OCI-M1 (cell line): ENCODE data around the gene PEX5L.
A peak's percentile ranks its signal among the peaks of the same experiment; 100 is the strongest.

Experiments
- DNase-seq: peaks from one replicate; lab custom pipeline; 2025; lab: John Stamatoyannopoulos, UW

PEX5L gene

GRCh38 chr3:179955809-179956208, 80.9 kb downstream of the PEX5L start:
- DNase-seq: peak; percentile 1

DNA sequence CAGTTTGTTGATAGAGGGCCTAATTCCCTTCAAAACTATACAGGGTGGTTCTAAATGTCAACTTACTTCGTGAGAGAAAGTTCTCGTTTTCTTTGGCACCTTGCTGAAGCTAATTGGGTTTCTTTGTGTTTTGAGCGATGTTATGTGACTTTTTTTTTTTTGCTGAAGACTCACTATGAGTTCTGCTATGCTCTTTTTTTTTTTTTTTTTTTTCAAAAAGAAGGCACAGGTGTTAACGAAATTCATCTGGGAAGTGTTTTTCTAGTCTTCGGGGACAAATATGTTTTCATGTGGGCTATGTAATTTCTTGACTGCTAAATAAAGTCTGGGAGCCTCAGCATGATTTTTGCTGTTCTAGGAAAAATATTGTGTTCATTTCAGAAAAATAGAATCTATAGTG, 81.5 kb downstream of the PEX5L start:
- DNase-seq: no peak

DNA sequence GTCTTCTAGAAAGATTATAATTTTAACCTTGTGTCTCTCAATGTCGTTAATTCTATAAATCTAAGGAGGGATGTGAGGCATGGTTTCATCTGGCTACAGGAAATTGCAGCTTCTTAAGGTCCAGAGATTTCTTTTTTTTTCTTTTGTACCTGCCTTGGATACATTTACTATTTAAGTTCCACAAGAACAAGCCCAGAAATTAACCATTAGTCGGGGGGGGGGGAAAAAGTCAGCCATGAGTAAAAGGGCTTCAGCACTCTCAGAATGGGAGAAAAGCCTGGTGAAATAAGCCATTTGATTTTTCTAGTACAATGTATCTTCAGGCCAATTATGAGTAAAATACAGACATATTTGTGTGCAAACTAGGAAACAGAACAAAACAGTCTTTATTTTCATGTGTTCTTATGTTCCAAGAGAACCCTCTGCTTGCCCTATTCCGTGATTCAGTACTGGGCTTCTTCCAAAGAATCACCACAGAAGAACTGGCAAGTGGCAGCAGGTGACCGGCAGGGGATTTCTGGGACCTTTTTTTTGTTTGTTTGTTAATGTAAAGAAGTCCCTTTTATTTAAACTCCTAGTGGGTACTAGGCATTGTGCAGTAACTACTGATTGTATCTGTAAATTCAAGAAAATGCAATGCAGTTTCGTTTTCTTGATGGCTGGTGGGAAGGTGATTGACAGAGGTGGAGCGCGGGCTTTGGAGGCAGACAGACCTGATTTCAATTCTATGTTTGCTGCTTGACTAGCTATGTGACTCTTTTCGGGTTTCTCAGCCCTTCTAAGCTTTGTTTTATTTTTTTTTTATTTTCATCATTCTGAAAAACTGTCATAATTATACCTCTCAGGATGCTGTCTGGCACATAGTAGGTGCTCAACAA, 82.5 kb downstream of the PEX5L start:
- DNase-seq: peak; percentile 9

DNA sequence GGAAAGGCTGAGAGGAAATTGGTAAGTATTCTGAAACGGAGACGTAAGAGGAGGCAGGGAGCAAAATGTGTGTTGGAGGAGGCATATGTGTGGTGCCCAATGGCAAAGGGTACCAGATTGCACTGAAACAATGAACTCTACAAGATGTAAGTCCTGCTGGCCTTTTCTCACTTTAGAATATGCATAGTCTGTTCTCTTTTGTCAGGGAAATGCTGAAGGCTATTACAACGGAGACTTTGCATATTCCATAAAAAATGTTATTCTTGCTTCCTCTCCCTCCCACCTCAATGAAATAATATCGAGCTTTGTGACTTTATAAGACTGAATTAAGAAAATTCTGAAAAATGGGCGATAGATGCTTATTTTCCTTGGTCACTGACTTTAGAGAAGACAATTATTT, 85.9 kb downstream of the PEX5L start:
- DNase-seq: no peak

GRCh38 chr3:179949869-179950268, 86.9 kb downstream of the PEX5L start:
- no peak for DNase-seq

DNA sequence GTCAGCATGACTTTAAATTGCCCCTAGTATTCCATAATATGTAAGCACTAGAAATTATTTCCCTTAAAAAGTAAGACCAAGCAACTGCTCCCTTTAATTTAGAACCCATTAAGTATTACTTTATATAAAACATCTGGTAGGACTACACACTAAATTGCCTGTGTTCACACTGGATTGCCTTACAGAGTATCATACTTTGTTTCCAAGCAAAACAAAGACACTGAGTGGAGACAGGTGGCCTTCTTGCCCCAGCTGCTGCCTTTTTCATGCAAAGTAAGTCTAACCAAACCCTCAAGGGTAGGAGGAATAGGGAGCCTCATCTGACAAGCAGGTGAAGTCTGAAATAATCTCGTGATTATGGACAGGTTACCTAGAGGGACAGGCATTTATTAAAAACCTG, 87.3 kb downstream of the PEX5L start:
- no peak for DNase-seq

- no peak for DNase-seq
Measured at GRCh38 chr3:179948740-179949139, 88.0 kb downstream of the PEX5L start.

- DNase-seq: no peak
Measured at GRCh38 chr3:179945569-179945968, 91.2 kb downstream of the PEX5L start.

DNA sequence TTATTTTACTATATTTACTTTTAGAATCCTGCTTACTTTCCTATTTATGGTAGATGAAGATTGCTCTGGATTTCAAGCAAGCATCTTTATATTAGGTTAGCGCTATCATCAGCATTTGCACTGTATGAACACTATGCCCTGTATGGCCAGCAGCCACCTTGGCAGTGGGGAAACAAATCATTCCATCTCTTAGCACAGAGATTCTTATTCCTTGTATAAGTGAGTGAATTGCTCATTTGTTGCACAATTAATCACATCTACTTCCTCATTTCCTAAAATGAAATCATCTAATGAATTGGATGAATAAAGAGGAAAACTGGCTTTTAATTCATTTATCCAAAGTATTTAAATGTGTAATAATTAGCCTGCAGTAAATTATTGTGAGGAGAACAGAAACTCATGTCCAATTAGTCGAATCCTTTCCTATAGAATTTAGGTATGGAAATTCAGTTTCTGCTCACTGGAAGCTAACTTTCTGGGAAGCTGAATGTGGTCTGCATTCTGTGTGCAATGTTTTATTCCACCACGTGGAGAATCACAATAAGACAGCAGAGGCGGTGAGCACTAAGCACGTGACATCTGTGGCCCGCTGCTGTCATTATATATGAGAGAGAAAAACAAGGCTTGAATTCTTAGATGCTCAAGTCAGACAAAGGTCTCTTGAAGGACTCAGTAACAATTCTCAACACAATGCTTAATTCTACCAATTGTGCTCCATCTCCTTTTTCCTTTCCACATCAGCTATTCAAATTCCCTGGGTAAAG, 93.4 kb downstream of the PEX5L start:
- DNase-seq: no peak

GRCh38 chr3:179942553-179943075, 94.1 kb downstream of the PEX5L start:
- no peak for DNase-seq

- DNase-seq: no peak
Measured at GRCh38 chr3:179935710-179936109, 101.0 kb downstream of the PEX5L start.

DNA sequence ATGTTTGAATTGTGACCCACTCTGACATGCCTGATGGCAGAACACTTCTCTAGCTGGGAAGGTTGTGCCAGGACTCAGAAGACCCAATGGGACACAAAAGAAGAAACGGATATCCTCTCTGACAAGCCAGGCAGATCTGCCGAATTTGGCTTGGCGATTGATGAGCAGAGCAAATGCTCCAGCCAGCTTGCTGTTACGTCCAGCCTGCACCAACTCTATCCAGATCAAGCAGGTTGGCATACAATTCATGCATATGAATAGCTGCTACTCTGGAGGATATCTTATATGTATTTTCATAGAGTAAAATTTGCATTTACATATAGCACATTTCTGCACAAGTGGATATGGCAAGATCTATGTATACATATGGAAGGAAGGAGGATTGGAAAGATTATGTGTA, 102.8 kb downstream of the PEX5L start:
- DNase-seq: no peak

- no peak for DNase-seq
Measured at GRCh38 chr3:179933080-179933479, 103.7 kb downstream of the PEX5L start.

DNA sequence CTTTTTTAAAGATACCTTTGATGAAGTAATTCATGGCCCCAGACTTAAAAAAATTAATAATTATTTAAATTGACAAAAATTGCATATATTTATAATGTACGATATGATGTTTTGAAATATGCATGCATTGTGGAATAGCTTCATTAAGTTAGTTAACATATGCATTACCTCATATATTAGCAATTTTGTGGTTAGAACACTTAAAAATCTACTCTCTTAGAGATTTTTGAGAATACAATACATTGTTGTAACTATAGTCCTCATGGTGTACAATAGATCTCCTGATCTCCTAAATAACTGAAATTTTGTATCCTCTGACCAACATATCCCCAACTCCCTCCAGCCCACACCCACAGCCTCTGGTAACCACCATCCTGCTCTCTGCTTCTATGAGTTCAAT, 104.1 kb downstream of the PEX5L start:
- DNase-seq: no peak

DNA sequence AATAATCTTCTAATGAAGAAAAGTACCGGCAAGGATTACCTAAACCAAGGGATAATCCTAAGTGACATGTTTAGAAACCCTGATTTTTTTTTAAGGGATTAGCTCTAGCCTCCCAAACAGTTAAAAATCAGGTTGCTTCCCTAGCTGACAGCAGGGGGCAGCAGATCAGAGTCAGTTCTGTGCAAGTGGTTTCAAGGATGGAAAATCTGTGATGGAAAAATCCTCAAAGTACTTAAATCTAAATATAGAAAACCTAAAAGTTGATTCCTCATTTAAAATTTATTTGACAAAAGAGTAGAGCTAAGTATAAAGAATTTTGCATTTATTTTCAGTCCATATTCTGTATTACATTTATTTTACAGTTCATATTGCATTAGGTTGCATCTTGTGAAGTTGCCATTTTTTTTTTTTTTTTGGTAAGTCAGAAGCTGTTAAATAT, 107.6 kb downstream of the PEX5L start:
- peak; percentile 56 for DNase-seq

DNA sequence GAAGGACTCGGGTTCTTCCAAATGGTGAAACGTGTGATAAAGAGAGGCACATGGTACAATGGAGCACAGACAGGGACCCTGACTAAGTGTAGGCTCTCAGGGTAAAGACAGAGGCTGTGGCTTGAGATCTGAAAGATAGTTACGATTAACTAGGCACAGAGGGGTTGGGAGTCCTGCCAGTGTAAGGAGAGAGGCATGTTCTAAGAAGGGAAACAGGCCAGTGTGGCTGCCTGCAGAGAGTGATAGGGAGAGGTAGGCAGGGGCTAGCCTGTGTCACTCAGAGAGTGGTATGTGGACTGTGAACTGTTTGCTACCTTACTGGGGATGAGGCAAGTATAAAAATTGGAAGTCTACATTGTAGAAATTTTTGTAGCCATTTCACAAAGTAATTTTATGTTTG, 109.5 kb downstream of the PEX5L start:
- DNase-seq: peak; percentile 6

DNA sequence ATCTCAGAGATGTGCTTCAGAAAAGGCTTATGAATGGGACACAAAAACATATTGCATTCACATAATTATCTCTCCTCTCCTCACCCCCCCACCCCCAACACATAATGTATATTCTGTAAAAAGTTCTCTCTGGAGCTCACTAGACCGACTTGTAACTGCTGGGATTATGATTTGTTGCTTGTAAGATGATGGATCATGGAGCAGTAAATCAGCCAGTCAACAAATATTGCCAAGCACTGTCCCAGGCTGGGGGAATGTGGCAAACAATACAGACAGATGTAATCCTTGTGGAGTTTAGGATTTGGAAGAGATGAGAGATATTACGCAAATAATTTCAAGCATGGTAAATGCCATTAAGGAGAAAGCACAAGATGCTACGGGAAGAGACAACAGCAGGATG, 114.8 kb downstream of the PEX5L start:
- no peak for DNase-seq

DNA sequence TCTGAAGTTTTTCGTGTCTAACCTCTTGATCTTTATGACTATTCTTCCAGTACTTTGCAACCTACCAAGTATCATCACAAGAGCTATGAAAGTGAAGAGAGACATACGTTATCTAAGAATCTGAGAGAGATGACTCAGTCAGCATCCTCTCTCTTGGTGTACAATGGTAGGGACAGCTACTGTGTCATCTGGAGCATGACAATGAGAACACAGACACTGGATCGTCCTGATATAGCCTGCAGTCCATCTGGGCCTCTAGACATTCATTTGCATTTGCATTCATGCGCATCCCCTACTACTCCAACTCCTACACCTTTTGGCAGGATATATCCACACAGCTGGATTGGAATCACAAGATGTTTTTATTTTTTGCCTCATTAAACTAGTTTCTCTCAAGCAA, 115.2 kb downstream of the PEX5L start:
- no peak for DNase-seq

GRCh38 chr3:179907784-179908482, 128.8 kb downstream of the PEX5L start:
- no peak for DNase-seq

- no peak for DNase-seq
Measured at GRCh38 chr3:179902061-179902460, 134.7 kb downstream of the PEX5L start.

- peak; percentile 91 for DNase-seq
Measured at GRCh38 chr3:179898024-179898423, 138.7 kb downstream of the PEX5L start.

GRCh38 chr3:179897231-179897630, 139.5 kb downstream of the PEX5L start:
- no peak for DNase-seq
